Activated CD4-positive, alpha-beta T cell treated with anti-CD3 and anti-CD28 coated beads for 36 hours (primary cell): ENCODE measurements around the gene HES4. TPM values are rescaled to one million over a fixed set of nuclear protein-coding genes. Genes with fewer than 3 reads are reported as not detected.
"Not testable (repeated sequence)": the region's sequence is repeated elsewhere in the genome, so short reads cannot be mapped to it uniquely, and the experiment has no call there.

ENCODE experiments used
- ATAC-seq: fragments of 200-7000 bp; cut with Tn5 transposase; one replicate; pipeline ENCODE4 v1.10.0; 2021; ENCODE audit warnings: mild to moderate bottlenecking, moderate library complexity
- CTCF ChIA-PET: fragments of 350-600 bp; sonication (Branson Sonifier 250); formaldehyde crosslinking; loops from one replicate; lab custom pipeline; 2021; ENCODE audit warnings: antibody characterized with exemption; lab: Charles Lee
- POLR2A ChIA-PET: fragments of 350-600 bp; sonication (Branson Sonifier 250); formaldehyde crosslinking; loops from one replicate; lab custom pipeline; 2021; ENCODE audit warnings: antibody characterized with exemption, inconsistent platforms; lab: Charles Lee
- DNase-seq: peaks from one replicate; pipeline ENCODE4 v3.0.0-alpha.2; 2020
- H3K27ac Mint-ChIP-seq: one replicate; pipeline ENCODE4 v1.8.0; 2021; ENCODE audit warnings: mixed read lengths
- H3K27me3 Mint-ChIP-seq: one replicate; pipeline ENCODE4 v1.8.0; 2021; ENCODE audit warnings: mixed read lengths
- H3K36me3 Mint-ChIP-seq: one replicate; pipeline ENCODE4 v1.8.0; 2021; ENCODE audit warnings: low read depth, mixed read lengths
- H3K4me1 Mint-ChIP-seq: one replicate; pipeline ENCODE4 v1.8.0; 2021; ENCODE audit warnings: mixed read lengths
- H3K4me3 Mint-ChIP-seq: one replicate; pipeline ENCODE4 v1.8.0; 2021; ENCODE audit warnings: mild to moderate bottlenecking, moderate library complexity, mixed read lengths
- H3K9me3 Mint-ChIP-seq: one replicate; pipeline ENCODE4 v1.8.0; 2021; ENCODE audit warnings: low read depth, mixed read lengths
- intact Hi-C, 2 experiments: fragments of 100-400 bp; cut with DNase I in 1 of 2; cut with micrococcal nuclease in 1 of 2; formaldehyde crosslinking; loops; one replicate each; pipeline versions ENCODE4 v1.14.2 to v1.15.1; 2022 to 2024; cut with DNase I, micrococcal nuclease
- total RNA-seq, 2 experiments: library from RNA; stranded (reverse); gene quantifications; one replicate each; pipeline ENCODE4 v1.2.3, GENCODE V29; 2021

HES4 gene
- total RNA-seq, 2 experiments from 2014 or later, result 3.5 to 4.2 TPM

DNA sequence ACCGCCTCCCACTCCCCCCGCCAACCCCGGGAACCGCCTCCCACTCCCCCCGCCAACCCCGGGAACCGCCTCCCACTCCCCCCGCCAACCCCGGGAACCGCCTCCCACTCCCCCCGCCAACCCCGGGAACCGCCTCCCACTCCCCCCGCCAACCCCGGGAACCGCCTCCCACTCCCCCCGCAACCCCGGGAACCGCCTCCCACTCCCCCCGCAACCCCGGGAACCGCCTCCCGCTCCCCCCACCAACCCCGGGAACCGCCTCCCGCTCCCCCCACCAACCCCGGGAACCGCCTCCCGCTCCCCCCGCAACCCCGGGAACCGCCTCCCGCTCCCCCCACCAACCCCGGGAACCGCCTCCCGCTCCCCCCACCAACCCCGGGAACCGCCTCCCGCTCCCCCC, 23.1 kb downstream of the HES4 start:
- H3K4me1 Mint-ChIP-seq, H3K4me3 Mint-ChIP-seq, POLR2A ChIA-PET, H3K27ac Mint-ChIP-seq, H3K36me3 Mint-ChIP-seq, H3K9me3 Mint-ChIP-seq, H3K27me3 Mint-ChIP-seq, ATAC-seq, DNase-seq: not testable (repeated sequence)
- CTCF ChIA-PET, result interaction anchor here (1.1 to 1.9 kb wide), 7 partner anchors 8 to 118 kb away, joined by 3 to 10 read pairs (median 5); no protein-coding TSS in a partner anchor
- intact Hi-C loops, result loop anchor here (1.0 kb wide), 3 partner anchors 72 to 107 kb away; no protein-coding TSS in a partner anchor

GRCh38 chr1:975896-976683, 23.8 kb downstream of the HES4 start:
- ChIA-PET CTCF (interaction anchor here (1.1 to 1.9 kb wide), 8 partner anchors 8 to 118 kb away, joined by 3 to 10 read pairs (median 5); no protein-coding TSS in a partner anchor), POLR2A (no interaction called here)
- ATAC-seq (peak; percentile 97), DNase-seq (peak; percentile 88)
- Mint-ChIP-seq H3K27me3 (peaks cover 8% of the 10 kb centered on the region), H3K36me3 (no peaks in the 10 kb centered on the region), H3K9me3 (no peaks in the 10 kb centered on the region), H3K4me3 (no peak overlapping the region), H3K27ac (no peak overlapping the region), H3K4me1 (peaks cover 6% of the 10 kb centered on the region)
- intact Hi-C loops, result loop anchor here (1.0 kb wide), 3 partner anchors 72 to 107 kb away; no protein-coding TSS in a partner anchor

DNA sequence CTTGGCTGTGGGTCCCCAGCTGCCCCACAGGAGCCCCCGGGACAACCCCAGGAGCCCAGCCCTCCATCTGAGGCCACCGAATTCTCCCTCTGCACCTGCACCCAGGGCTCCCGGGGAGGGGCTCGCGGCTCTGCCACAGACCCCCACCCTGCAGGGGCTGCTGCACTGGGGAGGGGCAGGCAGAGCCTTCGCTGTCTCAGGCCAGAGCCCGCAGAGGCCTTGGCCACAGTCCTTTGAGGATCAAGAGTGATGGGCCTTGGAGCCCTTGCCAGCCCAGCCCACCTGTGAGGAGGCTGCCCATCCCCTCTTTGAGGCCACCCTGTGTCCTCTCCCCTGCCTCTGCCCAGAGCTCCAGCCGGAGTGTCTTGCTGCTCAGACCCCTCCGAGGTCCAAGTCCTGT, 24.5 kb downstream of the HES4 start:
- Mint-ChIP-seq H3K9me3 (no peaks in the 10 kb centered on the region), H3K27ac (no peak overlapping the region), H3K4me3 (no peak overlapping the region), H3K4me1 (peaks cover 6% of the 10 kb centered on the region), H3K36me3 (no peaks in the 10 kb centered on the region), H3K27me3 (peaks cover 8% of the 10 kb centered on the region)
- no peak for DNase-seq
- no peak for ATAC-seq
- POLR2A ChIA-PET, result no interaction called here
- intact Hi-C loops, result no loop called here
- CTCF ChIA-PET, result interaction anchor here (1.3 to 1.9 kb wide), 5 partner anchors 10 to 117 kb away, joined by 3 to 10 read pairs (median 6); no protein-coding TSS in a partner anchor

GRCh38 chr1:974687-975328, 25.1 kb downstream of the HES4 start:
- CTCF ChIA-PET, result interaction anchor here (1.4 to 1.9 kb wide), 4 partner anchors 28 to 116 kb away, joined by 3 to 10 read pairs (median 5); no protein-coding TSS in a partner anchor
- Mint-ChIP-seq H3K4me3 (no peak overlapping the region), H3K36me3 (no peaks in the 10 kb centered on the region), H3K9me3 (no peaks in the 10 kb centered on the region), H3K4me1 (peaks cover 6% of the 10 kb centered on the region), H3K27me3 (peaks cover 8% of the 10 kb centered on the region), H3K27ac (no peak overlapping the region)
- POLR2A ChIA-PET, result no interaction called here
- intact Hi-C loops, result no loop called here
- ATAC-seq, result no peak
- no peak for DNase-seq

DNA sequence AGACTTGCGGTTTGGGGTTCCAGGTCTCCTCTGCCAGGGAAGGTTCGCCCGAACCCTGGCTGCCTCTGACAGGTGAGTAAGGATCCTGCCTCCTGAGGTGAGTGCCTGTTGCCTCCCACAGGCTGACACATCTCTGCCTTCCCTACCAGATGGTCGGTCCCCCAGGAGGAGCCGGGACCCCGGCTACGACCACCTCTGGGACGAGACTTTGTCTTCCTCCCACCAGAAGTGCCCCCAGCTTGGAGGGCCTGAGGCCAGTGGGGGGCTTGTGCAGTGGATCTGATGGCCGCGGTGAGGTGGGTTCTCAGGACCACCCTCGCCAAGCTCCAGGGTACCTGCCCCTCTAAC, 25.6 kb downstream of the HES4 start:
- DNase-seq (no peak), ATAC-seq (no peak)
- Mint-ChIP-seq H3K4me3 (no peak overlapping the region), H3K27ac (no peak overlapping the region), H3K27me3 (peaks cover 13% of the 10 kb centered on the region), H3K4me1 (peaks cover 6% of the 10 kb centered on the region), H3K9me3 (no peaks in the 10 kb centered on the region), H3K36me3 (no peaks in the 10 kb centered on the region)
- ChIA-PET CTCF (no interaction called here), POLR2A (no interaction called here)
- intact Hi-C loops, result no loop called here

DNA sequence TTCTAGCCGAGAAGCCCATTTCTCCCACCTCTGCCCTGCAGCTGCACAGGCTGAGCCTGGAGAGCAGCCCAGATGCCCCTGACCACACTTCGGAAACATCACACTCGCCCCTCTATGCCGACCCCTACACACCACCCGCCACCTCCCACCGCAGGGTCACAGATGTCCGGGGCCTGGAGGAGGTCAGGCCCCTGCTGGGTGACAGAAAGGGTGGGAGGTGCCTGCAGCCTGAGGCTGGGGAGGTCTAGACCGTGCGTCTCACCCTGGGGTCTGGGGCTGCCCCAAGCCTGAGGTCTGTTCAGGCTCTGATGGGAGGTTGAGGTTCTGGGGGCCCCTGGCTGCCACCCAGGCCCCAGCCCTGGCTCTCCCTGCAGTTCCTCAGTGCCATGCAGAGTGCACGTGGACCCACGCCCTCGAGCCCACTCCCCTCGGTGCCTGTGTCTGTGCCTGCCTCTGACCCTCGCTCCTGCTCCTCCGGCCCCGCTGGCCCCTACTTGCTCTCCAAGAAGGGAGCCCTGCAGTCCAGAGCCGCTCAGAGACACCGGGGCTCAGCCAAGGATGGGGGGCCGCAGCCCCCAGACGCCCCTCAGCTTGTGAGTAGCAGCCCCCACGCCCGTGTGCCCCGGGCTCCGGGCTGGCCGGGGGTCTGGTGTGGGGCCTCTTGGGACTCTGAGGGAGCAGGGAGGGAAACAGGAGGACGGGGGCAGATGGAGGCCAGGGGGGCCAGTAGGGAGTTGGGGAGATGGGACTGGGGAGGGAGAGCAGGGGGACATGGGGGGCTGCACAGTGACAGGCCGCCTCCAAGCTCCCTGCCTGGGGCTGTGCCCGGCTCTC, 26.2 kb downstream of the HES4 start:
- DNase-seq, result no peak
- no peaks in the 10 kb centered on the region for H3K36me3 Mint-ChIP-seq
- ChIA-PET CTCF (no interaction called here), POLR2A (no interaction called here)
- peaks cover 16% of the 10 kb centered on the region for H3K27me3 Mint-ChIP-seq
- no peak for ATAC-seq
- H3K4me1 Mint-ChIP-seq, result peaks cover 6% of the 10 kb centered on the region
- no peaks in the 10 kb centered on the region for H3K9me3 Mint-ChIP-seq
- no peak overlapping the region for H3K4me3 Mint-ChIP-seq
- no peak overlapping the region for H3K27ac Mint-ChIP-seq
- intact Hi-C loops, result no loop called here

GRCh38 chr1:972726-973458, 27.0 kb downstream of the HES4 start:
- no peak for DNase-seq
- ChIA-PET CTCF (no interaction called here), POLR2A (no interaction called here)
- H3K9me3 Mint-ChIP-seq, result no peaks in the 10 kb centered on the region
- H3K4me1 Mint-ChIP-seq, result peaks cover 3% of the 10 kb centered on the region
- intact Hi-C loops, result no loop called here
- no peaks in the 10 kb centered on the region for H3K36me3 Mint-ChIP-seq
- H3K27ac Mint-ChIP-seq, result no peak overlapping the region
- no peak overlapping the region for H3K4me3 Mint-ChIP-seq
- ATAC-seq, result no peak
- H3K27me3 Mint-ChIP-seq, result peaks cover 17% of the 10 kb centered on the region

GRCh38 chr1:971751-972506, 28.0 kb downstream of the HES4 start:
- Mint-ChIP-seq H3K27me3 (peaks cover 17% of the 10 kb centered on the region), H3K4me3 (no peak overlapping the region), H3K27ac (no peak overlapping the region), H3K4me1 (peaks cover 3% of the 10 kb centered on the region), H3K36me3 (no peaks in the 10 kb centered on the region), H3K9me3 (no peaks in the 10 kb centered on the region)
- DNase-seq (no peak), ATAC-seq (no peak)
- intact Hi-C loops, result no loop called here
- ChIA-PET CTCF (no interaction called here), POLR2A (no interaction called here)

GRCh38 chr1:970973-971730, 28.7 kb downstream of the HES4 start:
- Mint-ChIP-seq H3K36me3 (no peaks in the 10 kb centered on the region), H3K27me3 (peaks cover 17% of the 10 kb centered on the region), H3K4me1 (peaks cover 3% of the 10 kb centered on the region), H3K4me3 (no peak overlapping the region), H3K9me3 (no peaks in the 10 kb centered on the region), H3K27ac (no peak overlapping the region)
- CTCF ChIA-PET, result no interaction called here
- ATAC-seq (no peak), DNase-seq (no peak)
- POLR2A ChIA-PET, result no interaction called here
- intact Hi-C loops, result no loop called here
